Activated CD4-positive, CD25-positive, alpha-beta regulatory T cell treated with anti-CD3 and anti-CD28 coated beads, Interleukin-2, amount 50 U/mL, for 24 hours (primary cell): ENCODE data around the gene RNF141.

Experiments
- ATAC-seq, 2 donors: fragments of 150-1000 bp; cut with Tn5 transposase; one replicate each; pipeline ENCODE4 v1.10.0; 2021; ENCODE audit warnings: mild to moderate bottlenecking in 1 of 2, moderate library complexity in 1 of 2

The RNF141 gene

DNA sequence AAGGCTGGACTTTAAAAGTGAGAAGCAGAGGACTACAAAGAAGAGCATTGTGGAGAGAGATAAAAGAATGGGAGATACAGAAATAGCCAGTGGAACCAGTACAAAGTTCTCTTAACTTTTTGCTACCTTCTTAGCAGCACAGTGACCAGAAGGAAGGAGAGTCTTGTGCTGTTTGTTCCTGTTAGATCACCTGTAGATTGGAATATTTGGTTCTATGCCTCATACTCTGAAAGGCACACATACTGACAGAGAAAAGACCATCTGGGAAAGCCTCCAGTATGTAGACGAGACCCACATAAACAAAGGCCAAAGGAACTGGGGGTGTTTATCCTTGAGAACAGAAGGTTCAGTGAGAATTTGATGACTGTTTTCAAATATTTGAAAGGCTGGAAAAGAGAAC, 18.7 kb downstream of the RNF141 start:
- no peak for ATAC-seq

DNA sequence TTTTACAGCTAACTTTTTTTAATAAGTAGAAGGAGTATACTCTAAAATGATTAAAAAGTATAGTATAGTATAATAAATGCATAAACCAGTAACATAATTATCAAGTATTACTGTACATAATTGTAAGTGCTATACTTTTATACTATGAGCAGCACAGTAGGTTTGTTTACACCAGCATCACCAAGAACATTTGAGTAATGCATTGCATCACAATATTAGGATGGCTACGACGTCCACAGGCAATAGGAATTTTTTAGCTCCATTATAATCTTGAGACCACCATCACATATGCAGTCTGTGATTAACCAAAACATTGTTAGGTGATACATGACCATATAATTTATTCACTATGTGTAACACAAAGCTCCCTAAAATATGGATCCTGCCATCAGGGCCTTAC, 20.4 kb downstream of the RNF141 start:
- no peak for ATAC-seq

DNA sequence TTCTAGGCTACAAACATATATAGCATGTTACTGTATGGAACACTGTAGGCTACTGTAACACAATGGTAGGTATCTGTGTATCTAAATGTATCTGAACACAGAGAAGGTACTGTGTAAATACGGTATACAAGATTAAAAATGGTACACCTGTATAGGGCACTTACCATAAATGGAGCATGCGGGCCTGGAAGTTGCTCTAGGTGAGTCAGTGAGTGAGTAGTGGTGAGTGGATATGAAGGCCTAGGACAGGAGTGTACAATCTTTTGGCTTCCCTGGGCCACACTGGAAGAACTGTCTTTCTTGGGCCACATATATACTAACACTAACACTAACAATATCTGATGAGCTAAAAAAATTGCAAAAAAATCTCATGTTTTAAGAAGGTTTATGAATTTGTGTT, 21.4 kb downstream of the RNF141 start:
- ATAC-seq = no peak

GRCh38 chr11:10518891-10519290, 22.1 kb downstream of the RNF141 start:
- no peak for ATAC-seq

- ATAC-seq = no peak
Observed at GRCh38 chr11:10518123-10518522, 22.9 kb downstream of the RNF141 start.

DNA sequence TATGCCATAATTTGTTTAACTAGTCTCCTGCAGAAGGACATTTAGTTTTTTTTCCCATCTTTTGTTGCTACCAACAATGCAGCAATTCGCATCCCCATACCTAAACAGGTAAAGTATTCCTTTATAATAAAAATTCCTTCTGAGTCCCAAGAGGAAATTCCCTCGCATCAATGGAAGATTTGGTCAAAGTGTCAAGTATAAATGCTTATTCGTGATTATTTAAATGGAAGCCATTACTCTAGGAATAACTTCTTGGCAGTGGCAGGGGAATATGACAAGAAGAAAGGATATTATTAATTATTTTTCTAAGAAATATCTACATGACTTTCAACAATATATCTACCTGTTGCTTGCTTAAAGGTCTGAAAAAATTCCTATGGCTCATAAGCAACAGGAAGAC, 25.6 kb downstream of the RNF141 start:
- ATAC-seq = no peak

GRCh38 chr11:10514709-10515108, 26.3 kb downstream of the RNF141 start:
- no peak for ATAC-seq

- ATAC-seq = no peak
Observed at GRCh38 chr11:10514202-10514601, 26.8 kb downstream of the RNF141 start.

GRCh38 chr11:10511181-10511621, 29.8 kb downstream of the RNF141 start:
- ATAC-seq = no peak

GRCh38 chr11:10506008-10506370, 35.0 kb downstream of the RNF141 start:
- ATAC-seq = no peak

GRCh38 chr11:10505278-10506007, 35.5 kb downstream of the RNF141 start:
- no peak for ATAC-seq

DNA sequence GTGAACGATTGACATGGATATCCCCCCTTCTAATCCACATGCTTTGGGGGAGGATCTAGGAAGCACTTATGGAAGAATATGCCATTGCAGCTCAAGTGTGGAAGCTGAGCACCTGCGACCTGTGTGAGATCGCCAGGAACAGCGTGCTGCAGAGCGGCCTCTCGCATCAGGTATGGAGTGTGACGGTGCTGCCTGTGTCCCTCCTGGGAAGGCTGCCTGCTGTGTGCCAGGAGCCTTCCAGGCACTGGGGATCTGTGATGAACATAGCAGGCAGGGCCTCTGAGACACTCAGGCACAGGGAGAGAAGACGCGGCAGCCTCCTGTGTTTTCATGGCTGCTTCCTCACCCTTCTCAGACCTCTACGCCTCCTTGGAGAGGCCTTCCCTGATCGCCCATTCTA, 36.5 kb downstream of the RNF141 start:
- ATAC-seq = no peak

- ATAC-seq = no peak
Observed at GRCh38 chr11:10503777-10504480, 37.1 kb downstream of the RNF141 start.

- no peak for ATAC-seq
Observed at GRCh38 chr11:10503221-10503620, 37.8 kb downstream of the RNF141 start.

DNA sequence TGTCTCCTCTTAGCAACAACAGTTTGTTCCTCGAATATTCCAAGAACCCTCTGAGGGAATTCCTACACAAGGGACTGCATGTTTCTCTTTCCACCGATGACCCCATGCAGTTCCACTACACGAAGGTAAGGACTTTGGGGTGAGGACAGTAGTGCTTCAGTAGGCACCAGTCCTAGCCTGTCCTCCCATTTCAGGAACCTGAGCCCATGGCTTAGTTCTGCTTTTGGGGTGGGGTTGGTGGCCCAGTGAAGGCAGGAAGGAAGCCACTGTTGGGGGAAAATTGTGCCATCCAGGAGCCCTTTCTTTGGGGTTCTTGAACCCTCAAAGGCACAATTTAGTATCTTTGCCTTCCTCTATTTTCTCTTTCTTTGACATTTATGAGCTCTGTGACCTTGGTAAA, 38.2 kb downstream of the RNF141 start:
- no peak for ATAC-seq

GRCh38 chr11:10502065-10502680, 38.8 kb downstream of the RNF141 start:
- ATAC-seq = no peak

DNA sequence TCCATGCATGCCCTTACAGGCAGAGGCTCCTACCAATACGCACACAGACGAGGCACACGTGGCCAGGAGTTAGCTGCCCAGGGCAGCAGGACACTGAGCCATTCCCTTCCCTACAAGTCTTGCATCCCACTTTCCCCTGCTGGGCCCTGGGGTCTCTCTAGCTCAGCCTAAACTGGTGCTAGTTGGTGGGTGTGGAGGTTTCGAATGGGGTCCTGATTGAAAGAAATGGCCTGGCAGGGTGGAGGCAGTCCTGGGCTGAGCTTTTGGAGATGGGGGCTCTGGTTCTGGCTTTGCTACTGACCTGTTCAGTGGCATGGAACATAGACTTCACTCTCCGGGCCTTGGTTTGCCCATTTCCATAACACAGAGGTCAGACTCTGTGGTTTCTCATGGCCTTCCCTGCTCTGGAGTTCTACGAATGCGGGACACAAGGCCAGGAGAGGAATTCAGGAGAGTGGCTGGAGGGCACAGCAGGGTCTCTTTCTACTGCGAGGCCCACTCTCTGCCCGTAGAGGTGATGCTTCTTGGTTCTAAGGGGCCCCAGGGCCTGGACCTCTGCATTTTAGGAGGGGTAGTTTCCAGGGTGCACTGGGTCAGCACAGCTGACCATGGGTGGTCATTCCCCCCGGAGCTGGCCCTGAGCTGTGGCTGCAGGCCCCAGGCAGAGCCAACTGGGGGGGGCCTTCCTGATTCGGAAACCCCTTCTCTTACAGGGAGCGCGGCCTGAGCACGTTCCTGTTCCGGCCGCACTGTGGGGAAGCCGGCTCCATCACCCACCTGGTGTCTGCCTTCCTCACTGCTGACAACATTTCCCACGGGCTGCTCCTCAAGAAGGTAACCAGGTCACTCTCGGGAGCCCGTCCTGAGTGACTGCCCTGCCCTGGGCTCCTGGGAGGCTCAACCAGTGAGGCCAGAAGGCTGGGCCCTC, 40.0 kb downstream of the RNF141 start:
- no peak for ATAC-seq

DNA sequence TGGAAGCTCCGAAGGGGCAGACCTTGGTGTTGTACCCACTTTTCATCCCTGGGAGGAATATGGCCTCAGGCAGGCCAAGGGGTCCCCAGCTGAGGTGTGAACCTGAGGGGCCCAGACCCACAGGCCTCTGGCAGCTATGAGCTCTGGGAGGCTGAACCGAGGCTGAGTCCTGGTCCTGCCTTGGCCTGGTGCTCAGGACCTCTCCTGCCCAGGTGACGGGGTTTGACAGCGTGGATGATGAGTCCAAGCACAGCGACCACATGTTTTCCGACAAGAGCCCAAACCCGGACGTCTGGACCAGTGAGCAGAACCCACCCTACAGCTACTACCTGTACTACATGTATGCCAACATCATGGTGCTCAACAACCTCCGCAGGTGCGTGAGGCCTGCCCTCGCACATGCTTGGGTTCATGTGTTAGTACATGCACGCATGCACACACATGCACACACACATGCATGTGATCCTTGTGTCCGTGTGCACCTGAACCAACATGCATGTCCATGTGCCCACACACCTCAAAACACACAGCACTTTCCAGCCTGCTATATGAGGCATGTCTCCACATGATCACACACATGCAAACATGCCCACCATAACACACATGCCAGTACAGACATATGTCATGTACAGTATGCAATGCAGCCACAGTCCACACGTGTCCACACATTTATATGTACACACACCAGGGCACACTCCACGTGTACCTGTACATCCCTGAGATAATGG, 40.9 kb downstream of the RNF141 start:
- no peak for ATAC-seq

DNA sequence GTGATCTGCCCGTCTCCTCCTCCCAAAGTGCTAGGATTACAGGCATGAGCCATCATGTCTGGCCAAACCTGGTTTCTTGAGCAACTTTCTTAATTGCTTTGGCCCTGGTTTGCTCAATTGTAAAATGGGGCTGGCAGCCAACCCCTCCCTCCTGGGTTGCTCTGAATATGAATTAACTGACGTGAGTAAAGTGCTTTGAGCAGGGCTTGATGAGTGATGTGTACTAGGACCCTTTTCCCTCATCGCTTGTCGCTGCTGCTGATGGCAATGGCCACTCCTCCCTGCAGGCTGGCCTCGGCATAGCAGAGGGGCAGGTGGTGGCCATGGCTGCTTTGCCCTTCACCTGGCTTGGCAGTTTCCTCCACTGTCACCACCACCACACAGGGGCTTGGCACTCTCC, 41.5 kb downstream of the RNF141 start:
- ATAC-seq = no peak

- ATAC-seq = no peak
Observed at GRCh38 chr11:10498426-10499250, 42.3 kb downstream of the RNF141 start.

DNA sequence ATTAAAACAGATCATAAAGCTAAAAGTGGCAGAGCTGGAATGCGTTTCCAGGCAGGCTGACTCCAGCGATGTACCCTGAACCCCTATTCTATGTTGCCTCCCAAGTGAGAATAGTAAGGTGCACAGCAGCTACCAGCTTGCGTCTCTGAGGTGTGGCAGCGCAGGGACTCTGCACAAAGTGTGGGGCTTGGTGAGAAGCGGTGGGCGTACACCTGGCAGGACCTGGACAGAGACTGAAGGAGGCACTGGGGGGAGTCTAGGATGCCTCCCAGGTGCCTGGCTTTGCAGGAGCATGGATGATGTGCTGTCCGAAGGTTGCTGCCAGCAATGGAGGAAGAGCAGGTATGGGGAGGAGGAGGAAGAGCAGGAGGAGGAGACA, 43.0 kb downstream of the RNF141 start:
- ATAC-seq = no peak
